Measurements from ENCODE around the gene HAUS6.
"Not testable (repeated sequence)": the region's sequence is repeated elsewhere in the genome, so short reads cannot be mapped to it uniquely, and the experiment has no call there.

The HAUS6 gene

GRCh38 chr9:19116107-19116790 is 13.5 kb upstream of the HAUS6 start:
- DNase-seq, result peak; percentile 15

GRCh38 chr9:19114680-19115270 is 12.1 kb upstream of the HAUS6 start:
- DNase-seq, result peak; percentile 41

GRCh38 chr9:19113964-19114679 is 11.4 kb upstream of the HAUS6 start:
- no peak for DNase-seq

- DNase-seq, result not testable (repeated sequence)
Measured at GRCh38 chr9:19113064-19113611, 10.4 kb upstream of the HAUS6 start.

GRCh38 chr9:19108038-19108437 is 5.3 kb upstream of the HAUS6 start:
- no peak for DNase-seq

GRCh38 chr9:19104515-19105282 is 2.0 kb upstream of the HAUS6 start:
- DNase-seq, result no peak

- DNase-seq, result peak; percentile 33
Measured at GRCh38 chr9:19102181-19102630, 498 bp downstream of the HAUS6 start.

- DNase-seq, result no peak
Measured at GRCh38 chr9:19101203-19101602, 1.5 kb downstream of the HAUS6 start.

GRCh38 chr9:19097431-19097830 is 5.3 kb downstream of the HAUS6 start:
- not testable (repeated sequence) for DNase-seq

- no peak for DNase-seq
Measured at GRCh38 chr9:19087106-19088000, 15.4 kb downstream of the HAUS6 start.

- DNase-seq, result peak; percentile 6
Measured at GRCh38 chr9:19085295-19085694, 17.4 kb downstream of the HAUS6 start.

- no peak for DNase-seq
Measured at GRCh38 chr9:19074836-19075235, 27.9 kb downstream of the HAUS6 start.

GRCh38 chr9:19074229-19074628 is 28.5 kb downstream of the HAUS6 start:
- DNase-seq, result no peak

- DNase-seq, result no peak
Measured at GRCh38 chr9:19057033-19057432, 45.7 kb downstream of the HAUS6 start.

GRCh38 chr9:19050637-19051591 is 51.8 kb downstream of the HAUS6 start:
- no peak for DNase-seq

- DNase-seq, result peak; percentile 60
Measured at GRCh38 chr9:19049917-19050636, 52.6 kb downstream of the HAUS6 start.

- peak; percentile 96 for DNase-seq
Measured at GRCh38 chr9:19048966-19049916, 53.5 kb downstream of the HAUS6 start, which contains the start of gene RRAGA. RRAGA (plus strand) TSS chr9:19049427; CDS start chr9:19049660, 233 bp downstream.

- DNase-seq, result no peak
Measured at GRCh38 chr9:19036611-19037010, 66.1 kb downstream of the HAUS6 start.
